Right cardiac atrium (tissue), 5 donors: ENCODE measurements around the gene GALNT6. TPM values are rescaled to one million over a fixed set of nuclear protein-coding genes. Genes with fewer than 3 reads are reported as not detected.

Experiments
- ATAC-seq, 2 donors: fragments of 200-7000 bp; cut with Tn5 transposase; one replicate each; pipeline versions ENCODE4 v1.8.0 to v1.9.1; 2020; ENCODE audit warnings: moderate library complexity in 2 of 2, mild to moderate bottlenecking in 1 of 2
- DNase-seq, 3 donors: peaks; one replicate each; pipeline ENCODE4 v3.0.0-alpha.2; 2020
- H3K27ac ChIP-seq: one replicate; pipeline ENCODE4 v1.5.1; 2013; ENCODE audit warnings: mild to moderate bottlenecking, low read length, control low read depth, moderate library complexity
- H3K27me3 ChIP-seq: one replicate; pipeline ENCODE4 v1.6.1; 2013; ENCODE audit not compliant: control insufficient read depth, insufficient read depth
- H3K4me1 ChIP-seq: one replicate; pipeline ENCODE4 v1.6.1; 2013; ENCODE audit warnings: low read length; ENCODE audit not compliant: control insufficient read depth, insufficient read depth
- H3K4me3 ChIP-seq: one replicate; pipeline ENCODE4 v1.5.1; 2013; ENCODE audit warnings: low read length, control low read depth
- H3K9me3 ChIP-seq: one replicate; pipeline ENCODE4 v1.6.1; 2013; ENCODE audit warnings: low read length; ENCODE audit not compliant: control insufficient read depth
- WGBS: extraction: QIAGEN DNeasy Blood & Tissue Kit; methylation state at CpG from one replicate; pipeline ENCODE4 v1.1.7; 2013; 5-methylcytosine and 5-hydroxymethylcytosine counted together
- intact Hi-C, 4 donors: fragments of 100-400 bp; cut with DNase I; formaldehyde crosslinking; loops; one replicate each; pipeline versions ENCODE4 v1.11.0 to v1.14.0; 2022 to 2023
- polyA plus RNA-seq: library from polyadenylated mRNA; stranded (reverse); fragments of 200-250 nt; gene quantifications from one replicate; pipeline ENCODE4 v1.2.3, GENCODE V29; 2013
- total RNA-seq, 4 donors: library from RNA; stranded (reverse); fragmentation: NEBNext Ultra II Directional; extraction: Animal tissue kit (Norgen Biotek cat#: 25700); gene quantifications; one replicate each; pipeline ENCODE4 v1.2.1, GENCODE V29; 2021
- donor health status: healthy with polysubstance abuse.
- donor health status: DM: no; HTN: yes; CAD: no.
- donor health status: DM: no; HTN: no; CAD: no.
- donor health status: DM: no; HTN: yes; CAD: no; lungs with severe emphysema.
- donor health status: DM: yes; HTN: yes; CAD: no.

The GALNT6 gene
- total and polyA plus RNA-seq, 5 donors = 0.25 to 2.2 (median 1.3) TPM

DNA sequence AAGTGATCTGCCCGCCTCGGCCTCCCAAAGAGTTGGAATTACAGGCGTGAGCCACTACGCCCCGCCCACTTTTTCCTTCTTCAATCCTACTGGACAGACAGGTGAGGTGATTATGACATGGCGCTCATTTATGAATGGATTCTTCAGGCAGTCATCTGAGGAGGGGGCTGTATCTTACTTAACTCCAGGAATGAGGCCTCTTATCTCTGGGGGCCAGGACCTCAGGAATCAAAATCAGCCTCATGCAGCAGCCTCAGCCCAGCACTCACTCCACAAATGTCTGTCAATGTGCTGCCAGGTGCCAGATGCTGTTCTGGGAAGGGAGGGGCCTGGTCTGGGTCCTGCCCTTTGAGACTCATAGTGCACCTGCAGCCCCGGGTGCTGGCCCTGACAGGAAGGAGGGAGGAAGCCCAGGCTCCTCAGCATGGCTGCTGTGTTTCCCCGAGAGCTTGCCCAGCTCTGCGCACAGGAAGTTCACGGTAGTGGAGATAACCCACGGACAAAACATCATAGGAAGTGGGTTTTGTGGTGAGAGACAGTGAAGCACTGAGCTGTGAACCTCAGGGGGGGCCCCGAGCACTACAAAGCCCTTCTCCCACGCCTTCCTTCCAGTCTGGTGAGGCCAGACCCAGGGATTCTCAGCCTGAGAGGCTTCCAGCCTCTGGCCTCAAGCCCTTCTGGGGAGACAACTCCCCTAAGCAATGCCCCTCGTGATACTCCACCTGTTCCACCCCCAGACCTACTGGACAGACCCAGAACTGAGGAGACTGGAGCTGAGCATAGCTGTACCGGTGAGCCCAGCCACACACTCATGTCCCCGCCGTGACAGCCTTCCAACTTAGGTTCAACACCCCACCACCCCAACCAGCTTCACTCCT is 22.3 kb downstream of the GALNT6 start:
- H3K4me3 ChIP-seq = no peak overlapping the region
- H3K4me1 ChIP-seq = no peaks in the 10 kb centered on the region
- DNase-seq = peak in 2 of 3 donors; percentile 54 to 60
- intact Hi-C loops = no loop called here
- no peaks in the 10 kb centered on the region for H3K9me3 ChIP-seq
- H3K27ac ChIP-seq = no peak overlapping the region
- 54% methylated on average over 17 of the region's 17 CpGs for WGBS
- peak; percentile 37 to 53 for ATAC-seq
- H3K27me3 ChIP-seq = no peaks in the 10 kb centered on the region

- H3K27ac ChIP-seq = no peak overlapping the region
- no peaks in the 10 kb centered on the region for H3K9me3 ChIP-seq
- WGBS = 95% methylated on average over 10 of the region's 10 CpGs
- ATAC-seq (no peak), DNase-seq (no peak)
- no peaks in the 10 kb centered on the region for H3K4me1 ChIP-seq
- no peak overlapping the region for H3K4me3 ChIP-seq
- intact Hi-C loops = no loop called here
- H3K27me3 ChIP-seq = no peaks in the 10 kb centered on the region
These were observed 25.9 kb downstream of the GALNT6 start for GRCh38 chr12:51365276-51365675.

DNA sequence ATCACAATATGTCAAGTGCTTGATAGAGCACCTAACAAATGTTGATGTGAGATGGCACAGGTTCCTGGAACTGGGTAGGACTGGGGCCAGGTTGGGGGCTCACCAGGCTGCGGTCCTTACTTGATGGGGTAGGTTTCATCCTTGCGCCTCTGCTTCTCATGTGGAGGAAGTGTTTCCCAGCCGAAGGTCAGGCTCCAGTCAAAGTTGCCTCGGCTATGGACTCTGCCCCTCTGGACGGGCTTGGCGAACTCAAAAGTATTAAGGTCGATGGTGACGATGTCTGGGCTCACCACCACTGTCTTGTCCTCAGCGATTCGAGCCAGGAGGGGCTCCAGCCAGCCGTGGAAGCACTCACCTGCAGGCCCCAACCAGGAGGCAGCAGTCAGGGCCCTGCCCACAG is 27.2 kb downstream of the GALNT6 start:
- no peaks in the 10 kb centered on the region for H3K9me3 ChIP-seq
- intact Hi-C loops = no loop called here
- WGBS = 89% methylated on average over 11 of the region's 11 CpGs
- no peak overlapping the region for H3K4me3 ChIP-seq
- DNase-seq = no peak
- no peak overlapping the region for H3K27ac ChIP-seq
- ATAC-seq = no peak
- H3K4me1 ChIP-seq = no peaks in the 10 kb centered on the region
- no peaks in the 10 kb centered on the region for H3K27me3 ChIP-seq

DNA sequence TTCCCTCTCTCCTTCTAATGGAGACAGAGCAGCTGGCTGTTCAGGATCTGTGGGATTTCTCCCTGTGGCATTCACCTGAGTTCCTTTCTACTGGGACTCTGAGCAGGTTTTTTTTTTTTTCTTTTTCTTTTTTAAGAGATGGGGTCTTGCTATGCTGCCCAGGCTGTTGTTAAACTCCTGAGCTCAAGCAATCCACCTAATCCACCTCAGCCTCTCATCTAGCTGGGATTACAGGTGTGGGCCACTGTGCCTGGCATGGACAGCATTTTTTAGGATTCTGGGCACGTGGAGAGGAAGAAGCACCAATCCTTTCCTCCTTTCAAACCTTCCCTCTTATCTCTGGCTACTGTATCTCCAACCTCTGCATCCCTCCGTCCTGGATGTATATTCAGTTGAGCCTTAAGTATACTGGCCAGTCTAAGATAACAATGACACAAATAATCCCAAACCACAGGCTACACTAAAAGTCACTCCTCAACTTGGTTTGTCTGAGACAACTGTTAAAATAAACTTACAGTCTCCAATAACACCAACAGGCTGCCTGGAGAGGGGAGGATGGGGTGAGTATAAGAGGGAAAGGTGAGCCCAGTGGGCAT is 28.4 kb downstream of the GALNT6 start:
- H3K27me3 ChIP-seq = no peaks in the 10 kb centered on the region
- H3K9me3 ChIP-seq = no peaks in the 10 kb centered on the region
- no peak overlapping the region for H3K4me3 ChIP-seq
- WGBS = 64% methylated on average over 2 of the region's 2 CpGs
- no peak overlapping the region for H3K27ac ChIP-seq
- ATAC-seq (no peak), DNase-seq (no peak)
- no peaks in the 10 kb centered on the region for H3K4me1 ChIP-seq
- intact Hi-C loops = no loop called here

GRCh38 chr12:51362307-51362706 is 28.9 kb downstream of the GALNT6 start:
- 82% methylated on average over 6 of the region's 6 CpGs for WGBS
- Histone ChIP-seq H3K27me3 (no peaks in the 10 kb centered on the region), H3K9me3 (no peaks in the 10 kb centered on the region), H3K27ac (no peak overlapping the region), H3K4me1 (no peaks in the 10 kb centered on the region), H3K4me3 (no peak overlapping the region)
- no peak for DNase-seq
- no peak for ATAC-seq
- intact Hi-C loops = no loop called here

DNA sequence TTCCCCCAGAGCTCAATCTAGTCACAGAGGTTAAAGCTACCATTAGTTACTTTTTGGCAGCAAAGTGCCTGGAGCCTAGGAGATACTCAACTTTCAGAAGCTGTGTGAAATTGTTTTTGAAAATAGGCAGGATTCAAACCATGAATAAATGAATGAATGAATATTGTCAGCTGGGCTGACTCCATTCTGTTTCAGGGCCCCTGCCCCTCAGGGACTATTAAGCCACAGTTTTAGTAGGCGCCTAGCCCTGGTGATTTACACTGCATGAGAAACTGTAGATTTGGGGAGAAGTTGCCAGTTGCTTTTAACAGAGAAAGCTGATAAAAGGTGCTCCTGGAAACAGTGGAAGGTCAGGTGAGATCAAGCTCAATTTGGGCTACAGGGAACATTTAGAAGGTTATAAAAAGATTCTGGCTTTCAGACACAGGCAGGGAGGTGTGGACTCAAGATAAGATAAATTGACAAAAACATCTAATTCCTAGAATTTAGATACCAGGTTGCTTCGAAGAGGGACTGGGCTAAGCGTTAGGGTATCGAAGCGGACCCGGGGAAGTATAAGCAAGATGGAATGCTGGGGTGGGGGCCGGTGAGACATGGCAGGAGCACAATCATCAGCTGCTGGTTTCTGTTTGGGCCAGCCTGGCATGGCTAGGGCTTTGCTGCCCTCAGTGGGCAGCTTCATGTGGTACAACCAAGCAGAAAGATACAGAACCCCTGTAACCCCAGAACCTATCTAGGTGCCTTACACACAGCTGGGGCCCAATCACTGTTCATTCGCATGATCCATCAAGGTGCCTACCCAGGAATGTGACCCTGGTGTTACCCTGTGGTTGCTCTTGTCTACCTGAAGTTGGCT is 29.8 kb downstream of the GALNT6 start:
- WGBS = 57% methylated on average over 8 of the region's 8 CpGs
- H3K4me1 ChIP-seq = no peaks in the 10 kb centered on the region
- H3K4me3 ChIP-seq = no peak overlapping the region
- intact Hi-C loops = no loop called here
- H3K27ac ChIP-seq = no peak overlapping the region
- no peaks in the 10 kb centered on the region for H3K9me3 ChIP-seq
- DNase-seq (no peak), ATAC-seq (no peak)
- H3K27me3 ChIP-seq = no peaks in the 10 kb centered on the region

- Histone ChIP-seq H3K4me1 (no peaks in the 10 kb centered on the region), H3K27me3 (no peaks in the 10 kb centered on the region), H3K9me3 (no peaks in the 10 kb centered on the region), H3K4me3 (no peak overlapping the region), H3K27ac (no peak overlapping the region)
- 93% methylated on average over 2 of the region's 2 CpGs for WGBS
- DNase-seq (no peak), ATAC-seq (no peak)
- intact Hi-C loops = no loop called here
These were observed 30.9 kb downstream of the GALNT6 start for GRCh38 chr12:51360315-51360714.

GRCh38 chr12:51359851-51360250 is 31.4 kb downstream of the GALNT6 start:
- no peak overlapping the region for H3K27ac ChIP-seq
- H3K9me3 ChIP-seq = no peaks in the 10 kb centered on the region
- DNase-seq (no peak), ATAC-seq (no peak)
- no peaks in the 10 kb centered on the region for H3K27me3 ChIP-seq
- 83% methylated on average over 4 of the region's 4 CpGs for WGBS
- H3K4me1 ChIP-seq = no peaks in the 10 kb centered on the region
- no peak overlapping the region for H3K4me3 ChIP-seq
- intact Hi-C loops = no loop called here

DNA sequence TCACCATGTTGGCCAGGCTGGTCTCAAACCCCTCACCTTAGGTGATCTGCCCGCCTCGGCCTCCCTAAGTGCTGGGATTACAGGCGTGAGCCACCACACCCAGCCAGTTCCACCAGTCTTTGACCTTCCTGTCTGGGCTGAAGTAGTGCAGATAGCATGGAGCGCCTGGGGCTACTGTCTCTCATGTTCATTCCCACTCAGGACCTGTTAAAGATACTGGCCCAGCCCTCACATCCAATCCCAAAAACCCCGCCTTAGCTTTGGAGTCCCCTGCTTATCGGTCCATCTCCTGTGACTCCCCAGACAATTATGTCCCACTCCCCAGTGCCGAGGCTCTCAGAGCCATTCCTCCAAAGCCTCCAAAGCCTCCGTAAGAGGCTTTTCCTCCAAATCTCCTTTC is 32.7 kb downstream of the GALNT6 start:
- ATAC-seq (no peak), DNase-seq (no peak)
- intact Hi-C loops = no loop called here
- Histone ChIP-seq H3K27me3 (no peaks in the 10 kb centered on the region), H3K4me1 (no peaks in the 10 kb centered on the region), H3K9me3 (no peaks in the 10 kb centered on the region), H3K4me3 (no peak overlapping the region), H3K27ac (no peak overlapping the region)
- 92% methylated on average over 8 of the region's 8 CpGs for WGBS

GRCh38 chr12:51357374-51358047 is 33.7 kb downstream of the GALNT6 start:
- intact Hi-C loops = no loop called here
- no peak for DNase-seq
- WGBS = 87% methylated on average over 10 of the region's 10 CpGs
- no peaks in the 10 kb centered on the region for H3K27me3 ChIP-seq
- ATAC-seq = no peak
- H3K4me3 ChIP-seq = no peak overlapping the region
- H3K27ac ChIP-seq = no peak overlapping the region
- no peaks in the 10 kb centered on the region for H3K4me1 ChIP-seq
- H3K9me3 ChIP-seq = no peaks in the 10 kb centered on the region
